GM19035 (cell line): Measurements from ENCODE around the gene LILRB4.
"Not testable (repeated sequence)": the region's sequence is repeated elsewhere in the genome, so short reads cannot be mapped to it uniquely, and the experiment has no call there.

Experiments
- ATAC-seq: cut with Tn5 transposase; IDR thresholded peaks from one replicate; pipeline ENCODE4 v1.9.1; 2021; ENCODE audit not compliant: unreplicated experiment

The LILRB4 gene

GRCh38 chr19:54691582-54692297, 29.0 kb downstream of the LILRB4 start:
- no peak for ATAC-seq

DNA sequence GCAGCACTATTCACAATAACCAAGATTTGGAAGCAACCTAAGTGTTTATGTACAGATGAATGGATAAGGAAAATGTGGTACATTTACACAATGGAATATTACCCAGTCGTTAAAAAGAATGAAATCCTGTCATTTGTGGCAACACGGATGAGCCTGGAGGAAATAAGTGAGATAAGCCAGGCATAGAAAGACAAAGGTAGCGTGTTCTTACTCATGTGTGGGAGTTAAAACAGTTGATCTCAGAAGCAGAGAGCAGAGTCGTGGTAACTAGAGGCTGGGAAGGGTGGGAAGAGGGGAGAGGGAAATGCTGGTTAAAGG, 29.5 kb downstream of the LILRB4 start:
- ATAC-seq: no peak

- ATAC-seq: no peak
These were observed 31.9 kb downstream of the LILRB4 start for GRCh38 chr19:54694648-54695047.

GRCh38 chr19:54696117-54696548, 33.3 kb downstream of the LILRB4 start:
- no peak for ATAC-seq

DNA sequence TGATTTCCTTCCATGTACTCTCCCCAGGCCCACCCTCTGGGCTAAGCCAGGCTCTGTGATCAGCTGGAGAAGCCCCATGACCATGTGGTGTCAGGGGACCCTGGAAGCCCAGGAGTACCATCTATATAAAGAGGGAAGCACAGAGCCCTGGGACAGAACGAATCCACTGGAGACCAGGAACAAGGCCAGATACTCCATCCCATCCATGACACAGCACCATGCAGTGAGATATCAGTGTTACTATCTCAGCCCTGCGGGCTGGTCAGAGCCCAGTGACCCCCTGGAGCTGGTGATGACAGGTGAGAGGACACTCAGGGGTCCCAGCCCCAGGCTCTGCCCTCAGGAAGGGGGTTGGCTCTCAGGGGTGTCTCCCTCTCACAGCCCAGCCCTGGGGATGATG, 34.0 kb downstream of the LILRB4 start:
- ATAC-seq: no peak

DNA sequence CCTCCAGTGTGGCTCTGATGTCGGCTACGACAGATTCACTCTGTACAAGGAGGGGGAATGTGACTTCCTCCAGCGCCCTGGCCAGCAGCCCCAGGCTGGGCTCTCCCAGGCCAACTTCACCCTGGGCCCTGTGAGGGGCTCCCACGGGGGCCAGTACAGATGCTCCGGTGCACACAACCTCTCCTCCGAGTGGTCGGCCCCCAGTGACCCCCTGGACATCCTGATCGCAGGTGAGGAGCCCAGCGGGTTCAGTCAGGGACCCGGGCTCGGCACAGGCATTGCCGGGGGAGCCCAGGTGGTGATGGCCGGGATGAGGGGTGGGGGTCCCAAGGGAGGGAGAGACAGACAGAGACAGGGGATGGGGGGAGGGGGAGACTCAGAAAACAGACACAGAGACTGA, 34.9 kb downstream of the LILRB4 start:
- ATAC-seq: not testable (repeated sequence)

DNA sequence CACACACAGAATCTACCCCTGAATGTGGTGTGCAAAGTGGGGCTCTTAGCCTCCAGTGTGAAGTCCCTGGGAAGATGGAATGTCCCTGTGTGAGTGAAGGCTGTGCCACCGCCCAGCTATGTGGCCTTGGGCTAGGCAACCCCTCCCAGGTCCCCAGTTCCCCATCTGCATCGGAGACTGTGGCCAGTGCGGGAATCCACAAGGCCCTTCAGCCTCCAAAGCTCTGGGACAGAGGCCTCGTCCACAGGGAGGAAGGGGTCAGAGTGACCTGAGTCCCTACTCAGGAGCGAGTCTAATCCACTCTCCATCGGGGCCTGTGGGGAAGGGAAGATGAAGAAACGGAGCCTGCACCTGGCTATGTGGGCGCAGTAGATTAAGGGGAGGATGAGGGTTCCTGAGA, 42.1 kb downstream of the LILRB4 start:
- no peak for ATAC-seq

DNA sequence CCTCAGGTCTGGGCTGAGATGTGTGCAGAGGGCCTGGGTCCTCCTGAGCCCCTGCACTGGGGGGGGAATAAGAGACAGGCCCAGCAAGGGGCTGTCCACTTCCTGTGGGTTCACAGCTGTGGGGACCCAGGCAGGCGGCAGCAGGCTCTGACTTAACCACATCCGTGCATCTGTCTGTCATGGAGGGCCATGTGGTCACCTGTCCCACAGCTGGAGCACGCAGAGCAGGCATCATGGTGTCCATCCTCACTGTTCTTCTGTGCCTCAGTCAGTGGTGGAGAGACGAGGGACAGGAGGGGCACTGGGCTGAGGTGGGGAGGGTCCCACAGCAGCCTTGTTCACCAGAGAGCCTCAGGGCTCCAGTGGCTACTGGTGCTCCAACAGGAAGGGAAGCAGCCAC, 45.2 kb downstream of the LILRB4 start:
- no peak for ATAC-seq

- ATAC-seq: no peak
These were observed 46.0 kb downstream of the LILRB4 start for GRCh38 chr19:54708781-54709180.

- ATAC-seq: no peak
These were observed 46.6 kb downstream of the LILRB4 start for GRCh38 chr19:54709212-54709948.

- ATAC-seq: not testable (repeated sequence)
These were observed 47.2 kb downstream of the LILRB4 start for GRCh38 chr19:54709956-54710355.
